HepG2 (cell line): ENCODE results near the gene OPRD1. TPM values are rescaled to one million over a fixed set of nuclear protein-coding genes. Genes with fewer than 3 reads are reported as not detected.
A peak's percentile ranks its signal among the peaks of the same experiment; 100 is the strongest.

Source experiments
- FOXK2 ChIP-seq: fragments of 450-650 bp; IDR thresholded peaks from 2 replicates; pipeline ENCODE4 v1.6.1; 2016
- MBNL3 ChIP-seq: fragments of 250-450 bp; sonication (Bioruptor Pico); conservative IDR thresholded peaks from 2 replicates; pipeline ENCODE4 v1.8.0; 2022; ENCODE audit warnings: mild to moderate bottlenecking, inconsistent platforms
- PLRG1 ChIP-seq: fragments of 450-650 bp; conservative IDR thresholded peaks from 2 replicates; pipeline ENCODE4 v1.6.1; 2016
- RBAK ChIP-seq: sonication (generic); formaldehyde crosslinking; IDR thresholded peaks from 2 replicates; pipeline ENCODE4 v1.5.1; 2020; ENCODE audit warnings: mild to moderate bottlenecking, missing genetic modification reagents
- SALL1 ChIP-seq: sonication (generic); formaldehyde crosslinking; IDR thresholded peaks from 2 replicates; pipeline ENCODE4 v1.8.0; 2022; ENCODE audit warnings: mild to moderate bottlenecking, missing genetic modification reagents
- SP1 ChIP-seq, 2 experiments: fragments of 450-650 bp in 1 of 2; sonication (generic) in 1 of 2; formaldehyde crosslinking in 1 of 2; IDR thresholded peaks; 2 replicates each; pipeline versions ENCODE4 v1.4.0 to v1.6.1; 2016 to 2020; ENCODE audit warnings: missing genetic modification reagents in 1 of 2
- STAG1 ChIP-seq: sonication (generic); formaldehyde crosslinking; IDR thresholded peaks from 2 replicates; pipeline ENCODE4 v1.4.0; 2020; ENCODE audit warnings: missing genetic modification reagents
- U2AF1 ChIP-seq: fragments of 200-400 bp; formaldehyde crosslinking; optimal IDR thresholded peaks from 2 replicates; pipeline ENCODE3; 2017; ENCODE audit warnings: mild to moderate bottlenecking, low read depth, low read length
- ZFX ChIP-seq: sonication (generic); formaldehyde crosslinking; IDR thresholded peaks from 2 replicates; pipeline ENCODE4 v1.4.0; 2020; ENCODE audit warnings: mild to moderate bottlenecking, low read depth, missing genetic modification reagents, moderate library complexity
- ZNF333 ChIP-seq: sonication (generic); formaldehyde crosslinking; IDR thresholded peaks from 2 replicates; pipeline ENCODE4 v1.4.0; 2020; ENCODE audit warnings: mild to moderate bottlenecking, missing genetic modification reagents, borderline replicate concordance
- ZNF34 ChIP-seq: sonication (generic); formaldehyde crosslinking; IDR thresholded peaks from 2 replicates; pipeline ENCODE4 v1.4.0; 2020; ENCODE audit warnings: mild to moderate bottlenecking, missing genetic modification reagents, borderline replicate concordance
- ZSCAN20 ChIP-seq: sonication (generic); formaldehyde crosslinking; IDR thresholded peaks from 2 replicates; pipeline ENCODE4 v1.4.0; 2020; ENCODE audit warnings: missing genetic modification reagents, mild to moderate bottlenecking, borderline replicate concordance
- polyA plus RNA-seq, 8 experiments: library from polyadenylated mRNA; depleted of rRNA in 3 of 8; stranded (reverse) in 7 of 8; unstranded in 1 of 8; fragments of >200 nt; fragmentation: Illumina TruSeq in 4 of 8; extraction: Trizol in 4 of 8; gene quantifications; 2 replicates each; pipeline versions ENCODE4 v1.2.1 to v1.2.3, GENCODE V29; 2011 to 2016; ENCODE audit warnings: low read depth in 4 of 8, missing spikeins in 1 of 8, mixed read lengths in 1 of 8; ENCODE audit not compliant: insufficient read depth in 1 of 8
- total RNA-seq, 5 experiments: library from RNA; depleted of rRNA; stranded (reverse); fragments of >200 nt; fragmentation: Illumina TruSeq; extraction: Trizol; gene quantifications; 2 replicates each; pipeline ENCODE4 v1.2.3, GENCODE V29; 2016; ENCODE audit warnings: low read depth in 1 of 5
- TF ChIP-seq, protein P1 (sequence below): sonication (generic); formaldehyde crosslinking; IDR thresholded peaks from 2 replicates; pipeline ENCODE4 v1.4.0; 2020; ENCODE audit warnings: mild to moderate bottlenecking, missing genetic modification reagents
- TF ChIP-seq, protein P2 (sequence below): sonication (generic); formaldehyde crosslinking; IDR thresholded peaks from 2 replicates; pipeline ENCODE4 v1.9.0; 2021; ENCODE audit warnings: missing genetic modification reagents, borderline replicate concordance
- TF ChIP-seq, protein P3 (sequence below): IDR thresholded peaks from 2 replicates; pipeline ENCODE4 v1.6.1; 2012; ENCODE audit warnings: inconsistent platforms
- TF ChIP-seq, protein P4 (sequence below): sonication (generic); formaldehyde crosslinking; IDR thresholded peaks from 2 replicates; pipeline ENCODE4 v1.8.1; 2023; ENCODE audit warnings: mild to moderate bottlenecking, missing genetic modification reagents, borderline replicate concordance
- TF ChIP-seq, protein P5 (sequence below): sonication (generic); formaldehyde crosslinking; conservative IDR thresholded peaks from 2 replicates; pipeline ENCODE4 v1.8.0; 2022; ENCODE audit warnings: mild to moderate bottlenecking, moderate library complexity, missing genetic modification reagents
- TF ChIP-seq, protein P6 (sequence below): IDR thresholded peaks from 2 replicates; pipeline ENCODE4 v1.6.1; 2016; ENCODE audit warnings: low read depth, borderline replicate concordance
- TF ChIP-seq, protein P7 (sequence below): sonication (generic); formaldehyde crosslinking; IDR thresholded peaks from 2 replicates; pipeline ENCODE4 v1.8.0; 2022; ENCODE audit warnings: mild to moderate bottlenecking, missing genetic modification reagents, moderate library complexity
- TF ChIP-seq, protein P8 (sequence below): sonication (generic); formaldehyde crosslinking; IDR thresholded peaks from 2 replicates; pipeline ENCODE4 v1.4.0; 2020; ENCODE audit warnings: missing genetic modification reagents, mild to moderate bottlenecking, borderline replicate concordance

Gene OPRD1
- total and polyA plus RNA-seq, 2 of the 13 experiments (the other 11 are each of a cell fraction or from before 2014, with no cell fraction given), result 0.02 to 0.03 TPM

DNA sequence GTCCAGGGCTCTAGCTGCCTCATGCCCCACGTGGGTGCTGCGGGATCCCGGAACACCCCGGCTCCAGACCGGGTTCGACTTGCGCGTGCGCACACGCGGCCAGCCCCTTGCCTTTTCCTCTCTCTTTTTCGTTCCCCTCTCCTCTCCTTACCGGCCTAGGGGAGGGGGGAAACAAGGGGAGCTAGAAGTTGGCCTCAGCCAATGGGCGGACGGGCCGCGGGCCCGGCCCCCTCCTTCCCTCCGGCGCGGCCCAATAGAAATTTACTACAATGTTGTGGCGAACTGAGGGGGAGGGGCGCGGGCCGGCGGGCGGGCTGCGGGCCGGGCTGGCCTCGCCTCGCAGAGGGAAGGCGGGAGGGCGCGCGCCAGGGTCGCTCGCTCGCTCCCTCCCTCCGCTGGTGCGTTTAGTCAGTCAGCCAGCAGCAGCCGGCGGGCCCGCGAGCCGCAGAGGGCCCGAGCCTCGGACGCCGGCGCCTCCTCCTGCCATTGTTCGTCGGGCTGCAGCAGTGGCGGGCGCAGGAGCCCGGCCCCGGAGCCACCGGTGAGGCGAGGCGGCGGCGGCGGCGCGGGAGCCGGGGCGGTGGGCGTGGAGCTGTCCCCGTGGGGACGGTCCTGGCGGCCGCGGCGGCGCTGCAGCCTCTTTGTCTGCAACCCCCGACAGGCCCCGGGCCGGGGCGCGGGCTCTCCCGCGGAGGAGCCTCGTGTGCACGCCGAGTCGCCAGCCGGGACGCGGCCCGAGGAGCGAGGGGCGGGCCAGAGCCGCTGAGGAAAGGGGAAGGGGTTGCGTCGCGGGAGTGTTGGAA, 102.5 kb downstream of the OPRD1 start, which contains the start of gene EPB41 (continued):
- TF ChIP-seq SALL1 (CRISPR knock-in tag) (peak; percentile 54; the same call in 1 of the 2 replicates), ZFX (CRISPR knock-in tag) (peak; percentile 62; the same call in 1 of the 2 replicates), FOXK2 (peak; percentile 59; the same call in 1 of the 2 replicates), STAG1 (CRISPR knock-in tag) (no peak), ZNF34 (CRISPR knock-in tag) (no peak), SP1 (IDR thresholded peaks at IDR 0.05) (no peak), SP1 (CRISPR knock-in tag; IDR thresholded peaks at IDR 0.05) (peak; percentile 24; the same call in 1 of the 2 replicates), ZSCAN20 (no peak), MBNL3 (CRISPR knock-in tag) (no peak), U2AF1 (no peak), RBAK (CRISPR knock-in tag) (no peak), ZNF333 (CRISPR knock-in tag) (no peak), PLRG1 (no peak)
- TF ChIP-seq, protein P1, sequence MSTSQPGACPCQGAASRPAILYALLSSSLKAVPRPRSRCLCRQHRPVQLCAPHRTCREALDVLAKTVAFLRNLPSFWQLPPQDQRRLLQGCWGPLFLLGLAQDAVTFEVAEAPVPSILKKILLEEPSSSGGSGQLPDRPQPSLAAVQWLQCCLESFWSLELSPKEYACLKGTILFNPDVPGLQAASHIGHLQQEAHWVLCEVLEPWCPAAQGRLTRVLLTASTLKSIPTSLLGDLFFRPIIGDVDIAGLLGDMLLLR, result 0 out of 2 replicates have a peak, but pooled peaks have one; percentile 22
- TF ChIP-seq, protein P2, sequence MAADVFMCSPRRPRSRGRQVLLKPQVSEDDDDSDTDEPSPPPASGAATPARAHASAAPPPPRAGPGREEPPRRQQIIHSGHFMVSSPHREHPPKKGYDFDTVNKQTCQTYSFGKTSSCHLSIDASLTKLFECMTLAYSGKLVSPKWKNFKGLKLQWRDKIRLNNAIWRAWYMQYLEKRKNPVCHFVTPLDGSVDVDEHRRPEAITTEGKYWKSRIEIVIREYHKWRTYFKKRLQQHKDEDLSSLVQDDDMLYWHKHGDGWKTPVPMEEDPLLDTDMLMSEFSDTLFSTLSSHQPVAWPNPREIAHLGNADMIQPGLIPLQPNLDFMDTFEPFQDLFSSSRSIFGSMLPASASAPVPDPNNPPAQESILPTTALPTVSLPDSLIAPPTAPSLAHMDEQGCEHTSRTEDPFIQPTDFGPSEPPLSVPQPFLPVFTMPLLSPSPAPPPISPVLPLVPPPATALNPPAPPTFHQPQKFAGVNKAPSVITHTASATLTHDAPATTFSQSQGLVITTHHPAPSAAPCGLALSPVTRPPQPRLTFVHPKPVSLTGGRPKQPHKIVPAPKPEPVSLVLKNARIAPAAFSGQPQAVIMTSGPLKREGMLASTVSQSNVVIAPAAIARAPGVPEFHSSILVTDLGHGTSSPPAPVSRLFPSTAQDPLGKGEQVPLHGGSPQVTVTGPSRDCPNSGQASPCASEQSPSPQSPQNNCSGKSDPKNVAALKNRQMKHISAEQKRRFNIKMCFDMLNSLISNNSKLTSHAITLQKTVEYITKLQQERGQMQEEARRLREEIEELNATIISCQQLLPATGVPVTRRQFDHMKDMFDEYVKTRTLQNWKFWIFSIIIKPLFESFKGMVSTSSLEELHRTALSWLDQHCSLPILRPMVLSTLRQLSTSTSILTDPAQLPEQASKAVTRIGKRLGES (CRISPR knock-in tag), result no peak
- TF ChIP-seq, protein P3, sequence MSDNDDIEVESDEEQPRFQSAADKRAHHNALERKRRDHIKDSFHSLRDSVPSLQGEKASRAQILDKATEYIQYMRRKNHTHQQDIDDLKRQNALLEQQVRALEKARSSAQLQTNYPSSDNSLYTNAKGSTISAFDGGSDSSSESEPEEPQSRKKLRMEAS, result peak; percentile 84
- TF ChIP-seq, protein P4, sequence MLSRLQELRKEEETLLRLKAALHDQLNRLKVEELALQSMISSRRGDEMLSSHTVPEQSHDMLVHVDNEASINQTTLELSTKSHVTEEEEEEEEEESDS (CRISPR knock-in tag), result 0 out of 2 replicates have a peak, but pooled peaks have one; percentile 55
- TF ChIP-seq, protein P5, sequence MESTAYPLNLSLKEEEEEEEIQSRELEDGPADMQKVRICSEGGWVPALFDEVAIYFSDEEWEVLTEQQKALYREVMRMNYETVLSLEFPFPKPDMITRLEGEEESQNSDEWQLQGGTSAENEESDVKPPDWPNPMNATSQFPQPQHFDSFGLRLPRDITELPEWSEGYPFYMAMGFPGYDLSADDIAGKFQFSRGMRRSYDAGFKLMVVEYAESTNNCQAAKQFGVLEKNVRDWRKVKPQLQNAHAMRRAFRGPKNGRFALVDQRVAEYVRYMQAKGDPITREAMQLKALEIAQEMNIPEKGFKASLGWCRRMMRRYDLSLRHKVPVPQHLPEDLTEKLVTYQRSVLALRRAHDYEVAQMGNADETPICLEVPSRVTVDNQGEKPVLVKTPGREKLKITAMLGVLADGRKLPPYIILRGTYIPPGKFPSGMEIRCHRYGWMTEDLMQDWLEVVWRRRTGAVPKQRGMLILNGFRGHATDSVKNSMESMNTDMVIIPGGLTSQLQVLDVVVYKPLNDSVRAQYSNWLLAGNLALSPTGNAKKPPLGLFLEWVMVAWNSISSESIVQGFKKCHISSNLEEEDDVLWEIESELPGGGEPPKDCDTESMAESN (CRISPR knock-in tag), result peak; percentile 82
- TF ChIP-seq, protein P6, sequence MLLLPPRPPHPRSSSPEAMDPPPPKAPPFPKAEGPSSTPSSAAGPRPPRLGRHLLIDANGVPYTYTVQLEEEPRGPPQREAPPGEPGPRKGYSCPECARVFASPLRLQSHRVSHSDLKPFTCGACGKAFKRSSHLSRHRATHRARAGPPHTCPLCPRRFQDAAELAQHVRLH (CRISPR knock-in tag), result 0 out of 2 replicates have a peak, but pooled peaks have one; percentile 38
- TF ChIP-seq, protein P7, sequence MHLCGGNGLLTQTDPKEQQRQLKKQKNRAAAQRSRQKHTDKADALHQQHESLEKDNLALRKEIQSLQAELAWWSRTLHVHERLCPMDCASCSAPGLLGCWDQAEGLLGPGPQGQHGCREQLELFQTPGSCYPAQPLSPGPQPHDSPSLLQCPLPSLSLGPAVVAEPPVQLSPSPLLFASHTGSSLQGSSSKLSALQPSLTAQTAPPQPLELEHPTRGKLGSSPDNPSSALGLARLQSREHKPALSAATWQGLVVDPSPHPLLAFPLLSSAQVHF, result no peak
- TF ChIP-seq, protein P8, sequence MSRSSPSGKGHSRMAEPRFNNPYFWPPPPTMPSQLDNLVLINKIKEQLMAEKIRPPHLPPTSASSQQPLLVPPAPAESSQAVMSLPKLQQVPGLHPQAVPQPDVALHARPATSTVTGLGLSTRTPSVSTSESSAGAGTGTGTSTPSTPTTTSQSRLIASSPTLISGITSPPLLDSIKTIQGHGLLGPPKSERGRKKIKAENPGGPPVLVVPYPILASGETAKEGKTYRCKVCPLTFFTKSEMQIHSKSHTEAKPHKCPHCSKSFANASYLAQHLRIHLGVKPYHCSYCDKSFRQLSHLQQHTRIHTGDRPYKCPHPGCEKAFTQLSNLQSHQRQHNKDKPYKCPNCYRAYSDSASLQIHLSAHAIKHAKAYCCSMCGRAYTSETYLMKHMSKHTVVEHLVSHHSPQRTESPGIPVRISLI, result no peak
